Inflammatory macrophage treated with lipopolysaccharide for 4 hours (primary cell): ENCODE measurements around the gene DHX58.
"Not testable (repeated sequence)": the region's sequence is repeated elsewhere in the genome, so short reads cannot be mapped to it uniquely, and the experiment has no call there.

Experiments
- DNase-seq: peaks from one replicate; pipeline ENCODE4 v3.0.0-alpha.2; 2020

Gene DHX58

GRCh38 chr17:42112552-42113176 lies at the start of gene DHX58:
Gene DHX58 (minus strand): TSS chr17:42112714. CDS start chr17:42111892, 822 bp downstream.
- DNase-seq: peak; percentile 97

- DNase-seq: no peak
Observed at GRCh38 chr17:42160531-42160910, 48.0 kb upstream of the DHX58 start.

- no peak for DNase-seq
Observed at GRCh38 chr17:42159796-42160530, 47.4 kb upstream of the DHX58 start.

- DNase-seq: no peak
Observed at GRCh38 chr17:42155614-42156045, 43.1 kb upstream of the DHX58 start.

GRCh38 chr17:42153919-42154742 lies 41.6 kb upstream of the DHX58 start:
- peak; percentile 44 for DNase-seq

- DNase-seq: no peak
Observed at GRCh38 chr17:42146911-42147607, 34.5 kb upstream of the DHX58 start.

GRCh38 chr17:42143138-42143537 lies 30.6 kb upstream of the DHX58 start:
- DNase-seq: not testable (repeated sequence)

GRCh38 chr17:42142371-42142896 lies 29.9 kb upstream of the DHX58 start:
- DNase-seq: no peak

GRCh38 chr17:42141382-42141781 lies 28.9 kb upstream of the DHX58 start:
- peak; percentile 19 for DNase-seq

- DNase-seq: not testable (repeated sequence)
Observed at GRCh38 chr17:42140690-42141089, 28.2 kb upstream of the DHX58 start.

GRCh38 chr17:42138749-42139492 lies 26.4 kb upstream of the DHX58 start:
- DNase-seq: no peak

- DNase-seq: no peak
Observed at GRCh38 chr17:42136654-42137051, 24.1 kb upstream of the DHX58 start.

- DNase-seq: peak; percentile 86
Observed at GRCh38 chr17:42135664-42136653, 23.4 kb upstream of the DHX58 start.

GRCh38 chr17:42135151-42135550 lies 22.6 kb upstream of the DHX58 start:
- no peak for DNase-seq

GRCh38 chr17:42133461-42134041 lies 21.0 kb upstream of the DHX58 start:
- no peak for DNase-seq

- DNase-seq: peak; percentile 87
Observed at GRCh38 chr17:42132941-42133340, 20.4 kb upstream of the DHX58 start.

GRCh38 chr17:42131981-42132432 lies 19.5 kb upstream of the DHX58 start:
- peak; percentile 38 for DNase-seq

- DNase-seq: no peak
Observed at GRCh38 chr17:42131232-42131631, 18.7 kb upstream of the DHX58 start.

GRCh38 chr17:42130310-42130936 lies 17.9 kb upstream of the DHX58 start:
- DNase-seq: no peak
